K562 (cell line): ENCODE measurements around the gene HRAS.

Experiments used
- FOSL1 ChIP-seq: fragments of 200-800 bp; sonication (Bioruptor generic); conservative IDR thresholded peaks from 2 replicates; pipeline ENCODE4 v1.6.1; 2016; ENCODE audit warnings: missing genetic modification characterization, missing compliant biosample characterization
- NFE2 ChIP-seq: IDR thresholded peaks from 2 replicates; pipeline ENCODE4 v1.6.1; 2014; ENCODE audit warnings: antibody characterized with exemption, low read depth
- PHF8 ChIP-seq: fragments of 200-600 bp; sonication (generic); IDR thresholded peaks from 2 replicates; pipeline ENCODE4 v1.6.1; 2012; ENCODE audit warnings: mixed run types, mild to moderate bottlenecking, inconsistent platforms, low read length, moderate library complexity, borderline replicate concordance
- POLR2A ChIP-seq: fragments of 450-650 bp; conservative IDR thresholded peaks from 2 replicates; pipeline ENCODE4 v1.6.1; 2016
- POLR2AphosphoS5 ChIP-seq: IDR thresholded peaks from 2 replicates; pipeline ENCODE4 v1.6.1; 2011; ENCODE audit warnings: mild to moderate bottlenecking, low read depth, low read length, moderate library complexity; ENCODE audit not compliant: control insufficient read depth, insufficient read depth
- RFX7 ChIP-seq: fragments of 250-450 bp; sonication (Bioruptor Pico); IDR thresholded peaks from 2 replicates; pipeline ENCODE4 v1.5.1; 2021; ENCODE audit warnings: mild to moderate bottlenecking
- ZC3H8 ChIP-seq: fragments of 450-650 bp; IDR thresholded peaks from 2 replicates; pipeline ENCODE4 v1.6.1; 2017
- ZNF274 ChIP-seq: IDR thresholded peaks from 2 replicates; pipeline ENCODE4 v1.6.1; 2011; ENCODE audit warnings: low read depth, mild to moderate bottlenecking, low read length, moderate library complexity, borderline replicate concordance
- TF ChIP-seq, protein P1 (sequence below), 3 experiments: IDR thresholded peaks in 2 of 3; conservative IDR thresholded peaks in 1 of 3; 2 replicates each; pipeline ENCODE4 v1.5.1; 2011 to 2012; ENCODE audit warnings: low read length in 3 of 3, mild to moderate bottlenecking in 3 of 3, control low read depth in 2 of 3, improper control_type of control experiment in 1 of 3, inconsistent platforms in 1 of 3, low read depth in 1 of 3, mixed read lengths in 1 of 3, moderate library complexity in 1 of 3; ENCODE audit not compliant: insufficient read depth in 2 of 3
- TF ChIP-seq, protein P2 (sequence below): fragments of 250-450 bp; sonication (Bioruptor Pico); IDR thresholded peaks from 2 replicates; pipeline ENCODE4 v1.9.0; 2021; ENCODE audit warnings: mild to moderate bottlenecking, inconsistent platforms
- TF ChIP-seq, protein P3 (sequence below): sonication (generic); formaldehyde crosslinking; IDR thresholded peaks from 2 replicates; pipeline ENCODE4 v1.9.0; 2022; ENCODE audit warnings: mild to moderate bottlenecking, missing genetic modification reagents

DNA sequence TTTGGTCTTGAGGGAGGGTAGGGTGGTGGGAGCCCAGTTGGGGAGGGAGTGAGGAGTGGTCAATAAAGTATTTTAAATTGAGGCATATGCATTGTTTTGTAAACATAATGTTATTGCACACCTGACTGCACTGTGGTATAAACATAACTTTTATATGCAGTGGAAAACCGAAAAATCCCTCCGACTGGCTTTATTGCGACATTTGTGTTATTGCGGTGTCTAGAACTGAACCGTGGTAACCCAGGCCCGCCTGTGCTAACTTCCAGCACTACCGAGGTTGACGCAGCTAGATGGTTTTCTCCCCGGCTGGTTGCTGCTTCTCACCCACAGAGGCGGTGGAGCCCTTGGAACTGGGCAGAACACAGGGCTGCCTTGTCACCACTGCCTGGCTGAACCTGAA is 20.8 kb downstream of the HRAS start:
- TF ChIP-seq, protein P1, sequence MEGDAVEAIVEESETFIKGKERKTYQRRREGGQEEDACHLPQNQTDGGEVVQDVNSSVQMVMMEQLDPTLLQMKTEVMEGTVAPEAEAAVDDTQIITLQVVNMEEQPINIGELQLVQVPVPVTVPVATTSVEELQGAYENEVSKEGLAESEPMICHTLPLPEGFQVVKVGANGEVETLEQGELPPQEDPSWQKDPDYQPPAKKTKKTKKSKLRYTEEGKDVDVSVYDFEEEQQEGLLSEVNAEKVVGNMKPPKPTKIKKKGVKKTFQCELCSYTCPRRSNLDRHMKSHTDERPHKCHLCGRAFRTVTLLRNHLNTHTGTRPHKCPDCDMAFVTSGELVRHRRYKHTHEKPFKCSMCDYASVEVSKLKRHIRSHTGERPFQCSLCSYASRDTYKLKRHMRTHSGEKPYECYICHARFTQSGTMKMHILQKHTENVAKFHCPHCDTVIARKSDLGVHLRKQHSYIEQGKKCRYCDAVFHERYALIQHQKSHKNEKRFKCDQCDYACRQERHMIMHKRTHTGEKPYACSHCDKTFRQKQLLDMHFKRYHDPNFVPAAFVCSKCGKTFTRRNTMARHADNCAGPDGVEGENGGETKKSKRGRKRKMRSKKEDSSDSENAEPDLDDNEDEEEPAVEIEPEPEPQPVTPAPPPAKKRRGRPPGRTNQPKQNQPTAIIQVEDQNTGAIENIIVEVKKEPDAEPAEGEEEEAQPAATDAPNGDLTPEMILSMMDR (IDR thresholded peaks at IDR 0.05 in 2 of 3, conservative IDR thresholded peaks at IDR 0.05 in 1 of 3; ENCODE audit: insufficient read depth in 2 of 3, low read depth in 1 of 3, low read length in 3 of 3) = no peak
- no peak for TF ChIP-seq ZNF274
- TF ChIP-seq, protein P2, sequence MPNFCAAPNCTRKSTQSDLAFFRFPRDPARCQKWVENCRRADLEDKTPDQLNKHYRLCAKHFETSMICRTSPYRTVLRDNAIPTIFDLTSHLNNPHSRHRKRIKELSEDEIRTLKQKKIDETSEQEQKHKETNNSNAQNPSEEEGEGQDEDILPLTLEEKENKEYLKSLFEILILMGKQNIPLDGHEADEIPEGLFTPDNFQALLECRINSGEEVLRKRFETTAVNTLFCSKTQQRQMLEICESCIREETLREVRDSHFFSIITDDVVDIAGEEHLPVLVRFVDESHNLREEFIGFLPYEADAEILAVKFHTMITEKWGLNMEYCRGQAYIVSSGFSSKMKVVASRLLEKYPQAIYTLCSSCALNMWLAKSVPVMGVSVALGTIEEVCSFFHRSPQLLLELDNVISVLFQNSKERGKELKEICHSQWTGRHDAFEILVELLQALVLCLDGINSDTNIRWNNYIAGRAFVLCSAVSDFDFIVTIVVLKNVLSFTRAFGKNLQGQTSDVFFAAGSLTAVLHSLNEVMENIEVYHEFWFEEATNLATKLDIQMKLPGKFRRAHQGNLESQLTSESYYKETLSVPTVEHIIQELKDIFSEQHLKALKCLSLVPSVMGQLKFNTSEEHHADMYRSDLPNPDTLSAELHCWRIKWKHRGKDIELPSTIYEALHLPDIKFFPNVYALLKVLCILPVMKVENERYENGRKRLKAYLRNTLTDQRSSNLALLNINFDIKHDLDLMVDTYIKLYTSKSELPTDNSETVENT (CRISPR knock-in tag) = no peak
- TF ChIP-seq, protein P3, sequence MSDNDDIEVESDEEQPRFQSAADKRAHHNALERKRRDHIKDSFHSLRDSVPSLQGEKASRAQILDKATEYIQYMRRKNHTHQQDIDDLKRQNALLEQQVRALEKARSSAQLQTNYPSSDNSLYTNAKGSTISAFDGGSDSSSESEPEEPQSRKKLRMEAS (CRISPR knock-in tag) = no peak
- no peak for TF ChIP-seq RFX7 (CRISPR knock-in tag)
- no peak for TF ChIP-seq NFE2
- no peak for TF ChIP-seq PHF8
- TF ChIP-seq POLR2A = no peak
- TF ChIP-seq POLR2AphosphoS5 = no peak
- no peak for TF ChIP-seq FOSL1 (tag)
- no peak for TF ChIP-seq ZC3H8
